ENCODE measurements around the gene KCNJ1.

KCNJ1 gene

DNA sequence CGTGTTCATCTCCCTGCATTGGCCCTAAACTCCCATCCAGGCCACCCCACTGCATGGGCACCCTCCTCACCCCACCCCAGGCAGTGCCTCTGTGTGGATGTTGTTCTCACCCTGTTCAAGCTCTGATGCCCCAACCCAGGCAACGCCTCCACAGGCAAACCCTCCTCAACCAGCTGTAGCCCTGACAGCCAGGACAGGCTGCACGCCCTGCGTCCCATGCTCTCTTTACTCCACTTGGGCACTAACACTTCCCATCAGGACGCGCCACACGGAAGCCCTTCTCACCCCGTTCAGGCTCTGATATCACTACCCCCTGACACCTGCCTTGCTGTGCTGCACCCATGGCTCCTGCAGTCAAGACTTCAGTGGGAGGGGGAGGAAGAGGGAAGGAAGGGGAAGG is 47.9 kb downstream of the KCNJ1 start:
- DNase-seq, result no peak

DNA sequence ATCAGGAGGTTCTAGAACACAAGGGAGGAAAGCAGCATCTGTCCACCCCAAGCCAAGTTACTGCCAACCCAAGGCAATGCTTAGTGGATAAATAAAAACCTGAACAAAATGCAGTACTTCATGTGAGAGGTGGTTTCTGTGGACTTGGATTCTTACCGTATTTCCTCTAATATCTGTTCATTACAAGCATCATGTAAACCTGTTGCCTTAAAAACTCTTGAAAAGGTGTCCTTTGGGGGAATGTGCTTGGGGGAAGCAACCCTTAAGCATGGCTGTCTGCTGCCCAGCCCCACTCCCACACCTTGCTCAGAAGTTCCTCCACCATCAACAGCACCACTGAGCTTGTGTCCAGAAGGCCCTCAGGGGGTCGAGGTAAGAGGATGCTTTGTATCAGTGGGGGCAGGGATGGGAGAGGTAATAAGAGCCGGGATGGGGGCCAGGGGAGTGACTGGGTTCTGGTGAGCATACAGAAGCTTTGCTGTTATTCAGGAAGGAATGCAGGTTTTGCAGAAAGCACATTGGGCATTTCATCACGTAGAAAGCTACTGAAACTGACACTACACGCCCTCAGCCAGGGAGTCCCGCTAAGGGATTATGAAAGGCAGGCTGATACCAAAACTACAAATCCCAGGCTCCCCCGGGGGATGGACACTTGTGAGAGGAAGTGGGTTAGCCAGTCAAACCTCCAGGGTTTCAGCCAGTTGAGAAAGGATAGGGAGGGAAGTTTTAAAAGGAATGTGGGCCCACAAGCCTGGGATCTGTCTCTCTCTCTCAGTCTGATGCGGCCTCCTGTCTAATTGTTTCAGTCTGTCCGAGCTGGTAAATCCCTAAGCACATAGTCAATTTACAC is 52.0 kb downstream of the KCNJ1 start:
- DNase-seq, result no peak

DNA sequence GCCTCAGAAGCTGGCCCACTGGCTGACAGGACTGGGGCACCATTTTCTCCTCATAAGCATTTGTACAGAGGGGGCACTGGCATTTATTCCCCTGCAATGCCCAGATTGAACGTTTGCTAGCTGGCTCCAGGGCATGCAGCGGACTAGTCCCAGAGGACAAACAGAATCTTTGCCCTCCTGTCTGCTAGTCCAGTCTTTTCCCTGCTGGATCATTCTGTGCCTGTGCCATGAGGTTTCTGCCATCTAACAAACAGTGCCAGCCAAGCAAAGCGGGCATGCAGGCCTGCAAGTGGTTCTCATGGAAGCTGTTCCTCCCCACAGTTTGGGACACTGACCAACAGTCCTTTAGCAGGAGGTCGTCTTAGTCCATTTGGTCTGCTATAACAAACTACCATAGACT is 53.4 kb downstream of the KCNJ1 start:
- DNase-seq, result no peak

DNA sequence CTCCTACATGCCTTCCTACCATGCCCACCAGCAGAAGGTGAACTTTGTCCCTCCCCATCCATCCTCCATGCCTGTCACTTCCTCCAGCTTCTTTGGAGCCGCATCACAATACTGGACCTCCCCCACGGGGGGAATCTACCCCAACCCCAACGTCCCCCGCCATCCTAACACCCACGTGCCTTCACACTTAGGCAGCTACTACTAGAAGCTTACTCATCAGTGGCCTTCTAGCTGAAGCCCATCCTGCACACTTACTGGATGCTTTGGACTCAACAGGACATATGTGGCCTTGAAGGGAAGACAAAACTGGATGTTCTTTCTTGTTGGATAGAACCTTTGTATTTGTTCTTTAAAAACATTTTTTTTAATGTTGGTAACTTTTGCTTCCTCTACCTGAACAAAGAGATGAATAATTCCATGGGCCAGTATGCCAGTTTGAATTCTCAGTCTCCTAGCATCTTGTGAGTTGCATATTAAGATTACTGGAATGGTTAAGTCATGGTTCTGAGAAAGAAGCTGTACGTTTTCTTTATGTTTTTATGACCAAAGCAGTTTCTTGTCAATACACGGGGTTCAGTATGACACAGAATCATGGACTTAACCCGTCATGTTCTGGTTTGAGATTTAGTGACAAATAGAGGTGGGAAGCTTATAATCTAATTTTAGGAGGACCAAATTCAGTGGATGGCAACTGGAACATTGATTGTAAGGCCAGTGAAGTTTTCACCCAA is 56.1 kb downstream of the KCNJ1 start:
- DNase-seq, result no peak

DNA sequence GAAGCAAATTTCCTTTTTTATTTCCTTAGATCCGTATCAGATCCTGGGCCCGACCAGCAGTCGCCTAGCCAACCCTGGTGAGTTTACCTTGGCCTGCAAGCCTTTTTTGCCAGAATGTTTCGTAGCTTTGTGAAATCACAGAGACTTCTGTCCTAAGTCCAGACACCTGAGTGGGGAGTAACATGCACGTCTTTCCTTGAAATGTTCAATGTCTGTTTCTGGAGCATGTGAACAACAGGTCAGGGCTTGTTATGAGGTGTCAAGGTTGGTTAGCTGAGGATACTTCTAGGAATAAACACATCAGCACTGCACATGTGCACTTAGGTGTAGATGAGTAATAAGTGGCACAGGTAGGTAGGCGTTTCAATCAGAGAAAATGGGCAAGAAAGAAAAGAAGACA is 58.0 kb downstream of the KCNJ1 start:
- DNase-seq, result no peak

DNA sequence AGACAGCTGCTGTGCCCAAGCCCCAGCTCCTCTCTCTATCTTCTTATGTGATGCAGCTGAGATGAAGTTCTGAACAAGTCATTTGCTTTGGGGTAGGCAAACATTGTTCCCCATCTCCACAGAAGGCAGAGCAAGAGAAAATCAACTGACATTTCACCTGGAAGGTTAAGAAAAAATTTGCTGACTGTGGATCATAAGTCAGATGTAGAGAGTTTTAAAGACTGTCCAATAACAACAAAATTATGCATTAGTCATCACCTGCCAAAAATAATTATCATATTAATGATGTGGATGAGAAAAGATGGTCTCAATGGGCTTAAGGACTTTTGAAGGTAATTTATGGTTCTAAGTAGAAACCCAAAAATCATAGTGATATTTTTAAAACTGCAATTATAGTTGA is 59.2 kb downstream of the KCNJ1 start:
- no peak for DNase-seq

DNA sequence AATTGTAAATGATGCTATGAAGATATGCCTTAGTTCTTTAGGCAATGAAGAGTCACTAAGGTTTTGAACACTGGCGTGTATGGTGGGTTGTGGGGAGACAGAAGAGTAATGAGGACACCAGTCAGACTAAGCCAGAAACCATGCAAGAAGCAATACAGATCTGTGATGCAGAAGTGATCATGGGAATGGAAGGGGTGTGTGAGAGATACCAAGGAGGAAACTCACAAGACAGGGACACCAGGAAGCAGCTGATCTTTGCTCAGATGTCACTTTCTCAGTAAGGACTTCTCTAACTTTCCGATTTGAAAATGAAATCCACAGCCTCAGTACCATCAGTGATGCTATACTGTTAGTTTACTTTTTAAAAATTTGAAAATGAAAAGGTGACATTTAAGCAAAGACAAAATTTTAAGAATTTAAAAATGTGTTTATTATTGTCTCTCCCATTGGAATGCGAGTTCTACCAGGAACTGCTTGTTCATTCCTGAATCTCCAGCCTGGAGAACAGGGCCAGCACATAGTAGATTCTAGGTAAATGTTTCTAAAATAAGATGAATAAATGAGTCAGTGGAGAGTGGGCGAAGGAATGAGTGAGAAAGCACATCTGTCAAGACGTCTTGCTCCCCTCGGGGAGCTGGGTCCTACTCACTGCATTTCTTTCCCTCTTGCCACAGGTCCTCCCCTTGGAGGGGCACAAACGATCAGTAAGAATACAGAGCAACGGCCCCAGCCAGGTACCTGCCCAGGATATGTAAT is 60.4 kb downstream of the KCNJ1 start:
- no peak for DNase-seq

DNA sequence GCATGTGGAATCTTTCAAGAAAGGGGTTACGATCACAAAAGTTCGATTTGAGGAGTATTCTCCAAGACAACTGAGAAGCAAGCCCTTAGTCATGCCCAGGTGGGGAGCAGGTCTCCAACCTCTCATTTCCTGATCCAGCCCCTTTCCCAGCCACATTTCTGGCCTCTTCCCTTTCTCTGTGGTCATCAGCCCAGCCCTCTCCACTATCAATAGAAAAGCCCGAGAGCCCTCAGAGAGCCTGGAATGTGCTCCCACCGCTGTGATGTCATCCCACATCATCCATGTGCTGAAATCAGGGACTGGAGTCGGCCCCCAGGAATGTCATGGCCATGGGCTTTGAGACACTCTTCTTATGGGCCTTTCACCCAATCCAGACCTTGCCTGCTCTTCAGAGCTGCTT is 62.6 kb downstream of the KCNJ1 start:
- no peak for DNase-seq

DNA sequence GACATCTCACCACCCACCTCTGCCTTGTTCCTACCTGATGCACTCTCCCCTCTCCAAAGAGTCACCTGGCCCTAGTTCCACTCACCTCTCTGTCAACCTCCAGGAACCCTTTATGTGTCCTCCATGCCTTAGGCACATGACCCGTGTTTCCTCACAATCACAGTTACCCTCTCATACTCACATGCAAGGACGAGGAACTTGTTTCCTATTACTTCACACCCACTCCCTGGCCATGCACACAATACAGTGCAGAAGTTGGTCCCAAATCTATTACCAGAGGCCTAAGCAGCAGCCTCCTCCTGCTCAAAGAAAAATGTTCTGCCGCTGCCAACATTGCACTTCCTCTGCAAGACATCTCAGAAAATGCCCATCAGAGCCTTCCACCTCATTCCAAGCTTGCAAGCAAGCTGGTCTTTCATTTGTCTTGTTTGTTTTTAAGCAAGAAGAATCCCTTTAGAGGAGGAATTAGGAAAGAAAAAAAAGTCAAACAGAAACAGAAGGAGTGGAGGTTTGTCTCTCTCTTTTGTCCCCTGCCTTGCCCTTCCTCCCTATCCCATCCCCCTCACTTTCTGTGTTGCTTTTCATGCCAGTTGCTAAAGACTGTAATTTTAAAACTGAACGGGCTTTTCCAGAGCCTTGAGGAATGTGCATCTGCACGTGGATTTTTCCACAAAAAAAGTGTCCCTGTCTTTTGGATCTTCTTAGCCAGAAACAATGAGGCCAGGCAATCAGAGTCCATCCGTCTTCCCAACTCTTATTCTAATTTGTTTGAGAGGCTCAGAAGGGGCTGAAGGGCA is 63.4 kb downstream of the KCNJ1 start:
- no peak for DNase-seq

DNA sequence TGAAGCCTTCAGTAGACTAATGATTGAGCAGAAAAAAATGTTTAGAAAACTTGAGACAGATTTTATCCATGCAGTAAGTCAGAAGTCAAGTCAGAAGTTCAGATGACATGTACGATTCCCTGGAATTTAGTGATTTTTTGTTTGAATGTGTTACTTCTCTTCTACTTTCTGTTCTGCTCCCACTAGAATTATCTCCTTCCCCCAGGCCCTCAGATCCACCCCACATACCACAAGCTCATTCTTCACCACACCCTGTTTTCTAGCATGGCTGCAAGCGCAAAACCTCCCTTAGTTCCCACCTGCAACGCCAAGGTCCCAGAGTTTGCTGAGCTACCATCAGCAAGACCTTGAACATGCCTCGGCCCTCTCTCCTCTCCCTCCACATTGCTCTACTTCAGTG is 64.1 kb downstream of the KCNJ1 start:
- DNase-seq, result no peak

DNA sequence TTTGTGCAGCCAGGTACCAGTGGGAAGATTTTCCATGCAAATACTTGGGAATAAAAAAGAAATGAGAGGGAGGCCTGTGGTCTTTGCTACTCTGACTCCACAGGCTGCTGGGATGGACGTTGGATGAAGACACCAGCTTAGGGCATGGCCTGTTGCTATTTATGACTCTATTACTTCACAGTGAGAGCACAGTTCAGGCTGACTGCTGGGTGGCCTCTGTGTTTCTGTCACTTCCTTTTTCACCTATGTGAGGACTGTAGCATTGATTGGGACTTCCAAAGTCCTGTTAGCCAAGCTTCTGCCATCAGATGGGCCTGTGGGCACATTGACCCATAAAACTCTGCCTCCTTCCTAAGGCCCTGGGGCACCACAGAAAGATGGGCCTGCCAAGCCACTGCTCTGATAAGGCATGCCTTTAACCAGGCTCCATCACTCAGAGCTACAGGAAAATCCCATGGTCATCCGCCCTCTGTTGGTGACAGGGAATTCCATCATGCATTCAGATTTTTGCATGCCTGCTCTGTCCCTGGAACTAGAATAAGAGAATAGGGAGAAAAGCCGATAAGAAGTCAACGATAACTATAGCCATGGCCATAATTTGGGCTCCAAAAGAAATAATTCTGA is 64.6 kb downstream of the KCNJ1 start:
- no peak for DNase-seq

DNA sequence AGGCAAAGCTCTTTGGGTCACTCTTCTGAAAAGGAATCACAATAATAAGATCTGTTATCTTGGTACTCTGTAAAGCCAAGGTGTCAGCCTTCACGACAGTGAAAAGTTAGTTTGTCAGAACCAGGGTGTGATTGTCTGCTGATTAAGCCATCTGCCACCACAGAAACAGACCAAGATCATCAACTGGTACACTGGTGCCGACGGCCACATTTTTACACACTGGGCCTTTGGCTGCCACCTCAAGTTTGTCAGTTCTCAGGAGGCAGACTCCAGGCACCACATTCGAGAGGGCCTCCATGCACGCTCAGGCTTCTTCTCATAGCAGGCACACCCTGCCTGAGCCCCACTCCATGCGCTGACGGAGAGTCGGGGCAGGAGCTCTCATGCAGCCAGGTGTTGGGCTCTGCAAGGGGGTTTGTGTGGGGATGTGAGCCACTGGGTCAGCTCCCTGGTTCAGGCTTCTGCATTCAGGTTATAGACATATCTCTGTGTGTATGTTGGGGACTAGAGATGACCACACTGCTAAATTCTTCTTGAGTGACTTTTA is 66.2 kb downstream of the KCNJ1 start:
- DNase-seq, result no peak

DNA sequence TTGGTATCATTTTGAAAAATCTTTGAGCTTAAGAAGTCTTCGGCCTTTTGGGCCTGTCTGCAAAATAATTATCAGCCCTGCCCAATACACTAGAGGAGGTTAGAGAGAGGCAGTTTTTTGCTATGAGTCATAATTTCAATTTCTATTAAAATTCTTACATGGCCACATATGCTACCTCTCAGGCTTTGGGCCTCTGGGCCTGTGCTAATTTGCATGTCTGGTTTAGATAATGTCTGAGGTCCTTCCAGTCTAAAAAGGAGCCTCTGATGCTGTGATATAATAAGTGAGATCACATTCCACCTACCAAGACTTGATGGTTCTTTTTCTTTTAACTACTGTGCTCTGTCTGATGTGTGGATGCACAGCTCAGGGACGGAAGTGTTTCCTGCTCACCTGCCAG is 70.8 kb downstream of the KCNJ1 start:
- DNase-seq, result no peak

DNA sequence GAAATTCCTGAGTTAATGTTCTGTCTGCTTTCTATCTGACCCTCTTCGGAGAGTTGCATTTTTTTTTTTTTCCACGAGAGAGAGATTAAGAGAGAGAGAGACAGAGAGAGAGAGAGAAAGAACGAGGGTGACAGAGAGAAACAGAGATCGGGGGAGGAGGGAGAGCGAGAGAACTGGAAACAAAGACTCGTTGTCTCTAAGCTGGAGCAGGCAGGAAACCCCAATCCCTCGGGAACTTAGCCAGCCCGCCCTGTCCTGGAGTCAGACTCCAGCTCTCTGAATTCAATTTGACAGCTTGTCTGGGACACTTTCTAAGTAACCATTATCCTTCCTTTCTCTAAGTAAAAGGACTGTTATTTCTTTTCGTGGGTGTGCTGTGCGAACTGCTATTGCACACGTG is 76.9 kb downstream of the KCNJ1 start:
- DNase-seq, result no peak

DNA sequence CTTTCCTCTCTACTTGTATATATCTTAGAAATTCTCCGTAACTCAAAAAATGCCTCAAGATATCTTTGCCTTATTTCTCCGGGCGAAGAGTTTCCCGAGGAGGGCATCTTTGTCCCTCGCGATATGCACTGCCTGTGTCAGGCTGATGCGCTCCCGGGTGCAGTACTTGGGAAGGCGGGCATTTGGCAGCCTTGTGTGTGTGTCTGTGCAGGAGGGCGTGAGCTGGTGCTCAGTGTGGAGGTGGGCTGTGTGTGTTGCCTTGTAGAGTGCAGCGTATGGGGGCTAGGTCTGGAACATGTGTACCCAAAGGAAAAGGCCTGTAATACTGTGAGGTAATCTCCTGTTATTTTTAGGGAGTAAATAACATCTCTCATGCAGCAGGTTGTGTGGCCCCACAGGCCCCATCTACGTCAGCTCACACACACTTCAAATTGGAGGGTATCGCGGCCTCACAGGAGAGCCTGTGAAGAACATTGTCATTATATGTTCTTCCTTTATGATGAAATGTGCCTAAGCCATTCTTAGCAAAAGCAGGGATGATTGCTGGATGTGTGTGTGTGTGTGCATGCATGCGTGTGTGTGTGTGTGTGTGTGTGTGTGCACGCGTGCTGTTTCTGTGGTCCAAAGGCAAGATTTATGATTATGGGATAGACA is 77.5 kb downstream of the KCNJ1 start:
- DNase-seq, result no peak

Data from SHP77 (cell line).